AML-193 (cell line): Measurements from ENCODE around the gene PRELID3B.
"Not testable (repeated sequence)": the region's sequence is repeated elsewhere in the genome, so short reads cannot be mapped to it uniquely, and the experiment has no call there.

Experiments
- DNase-seq, 2 experiments: peaks; one replicate each; lab custom pipeline; 2025; lab: John Stamatoyannopoulos, UW

PRELID3B gene

GRCh38 chr20:59026904-59027740 is 15.5 kb downstream of the PRELID3B start:
- no peak for DNase-seq

DNA sequence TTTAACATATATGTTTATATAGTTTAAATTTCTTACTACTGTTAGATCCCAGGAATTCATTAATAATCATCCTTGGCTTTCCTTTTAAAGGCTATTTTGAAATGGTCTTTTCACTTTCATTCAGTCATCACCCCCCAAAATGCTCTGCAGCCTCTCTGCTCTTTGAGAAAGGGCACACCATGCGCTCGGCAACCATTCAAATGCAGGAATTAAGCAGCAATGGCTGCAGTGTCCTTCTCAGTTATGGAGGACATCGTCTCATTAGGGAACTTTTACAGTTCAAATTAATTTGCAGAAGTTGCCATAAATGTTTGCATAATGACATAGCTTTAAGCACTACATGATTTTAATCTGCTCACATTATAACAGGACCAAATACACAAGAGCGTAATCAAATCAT is 17.1 kb downstream of the PRELID3B start:
- no peak for DNase-seq

DNA sequence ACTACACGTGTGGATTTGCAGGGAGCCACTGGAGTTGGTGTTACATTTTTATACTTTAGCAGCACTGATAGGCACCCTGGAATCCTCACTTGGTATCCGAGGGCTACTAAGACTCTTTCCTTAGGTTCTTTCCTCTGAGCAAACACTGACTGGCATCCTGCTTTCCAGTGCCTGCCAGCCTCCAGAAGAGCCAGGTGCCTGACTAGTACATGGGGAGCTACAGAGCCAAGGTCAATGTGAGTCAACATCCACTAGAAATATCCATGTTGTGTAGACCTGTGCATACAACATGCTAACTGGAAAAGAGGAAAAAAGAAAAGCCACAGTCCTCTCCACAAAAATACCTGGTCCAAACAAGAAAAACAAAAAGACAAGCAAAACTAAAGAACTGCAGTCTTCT is 17.5 kb downstream of the PRELID3B start:
- no peak for DNase-seq

DNA sequence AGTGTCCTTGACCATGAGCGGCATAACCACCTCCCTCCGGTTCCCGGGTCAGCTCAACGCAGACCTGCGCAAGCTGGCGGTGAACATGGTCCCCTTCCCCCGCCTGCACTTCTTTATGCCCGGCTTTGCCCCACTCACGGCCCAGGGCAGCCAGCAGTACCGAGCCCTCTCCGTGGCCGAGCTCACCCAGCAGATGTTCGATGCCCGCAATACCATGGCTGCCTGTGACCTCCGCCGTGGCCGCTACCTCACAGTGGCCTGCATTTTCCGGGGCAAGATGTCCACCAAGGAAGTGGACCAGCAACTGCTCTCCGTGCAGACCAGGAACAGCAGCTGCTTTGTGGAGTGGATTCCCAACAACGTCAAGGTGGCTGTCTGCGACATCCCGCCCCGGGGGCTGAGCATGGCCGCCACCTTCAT is 18.5 kb downstream of the PRELID3B start:
- DNase-seq: no peak

DNA sequence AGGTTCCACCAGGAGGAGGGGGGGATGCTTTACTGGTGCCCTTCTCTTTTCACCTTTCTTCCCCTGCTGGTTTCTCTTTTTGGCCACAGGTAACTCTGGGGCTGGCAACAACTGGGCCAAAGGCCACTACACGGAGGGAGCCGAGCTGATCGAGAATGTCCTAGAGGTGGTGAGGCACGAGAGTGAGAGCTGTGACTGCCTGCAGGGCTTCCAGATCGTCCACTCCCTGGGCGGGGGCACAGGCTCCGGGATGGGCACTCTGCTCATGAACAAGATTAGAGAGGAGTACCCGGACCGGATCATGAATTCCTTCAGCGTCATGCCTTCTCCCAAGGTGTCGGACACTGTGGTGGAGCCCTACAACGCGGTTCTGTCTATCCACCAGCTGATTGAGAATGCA is 19.0 kb downstream of the PRELID3B start:
- no peak for DNase-seq

DNA sequence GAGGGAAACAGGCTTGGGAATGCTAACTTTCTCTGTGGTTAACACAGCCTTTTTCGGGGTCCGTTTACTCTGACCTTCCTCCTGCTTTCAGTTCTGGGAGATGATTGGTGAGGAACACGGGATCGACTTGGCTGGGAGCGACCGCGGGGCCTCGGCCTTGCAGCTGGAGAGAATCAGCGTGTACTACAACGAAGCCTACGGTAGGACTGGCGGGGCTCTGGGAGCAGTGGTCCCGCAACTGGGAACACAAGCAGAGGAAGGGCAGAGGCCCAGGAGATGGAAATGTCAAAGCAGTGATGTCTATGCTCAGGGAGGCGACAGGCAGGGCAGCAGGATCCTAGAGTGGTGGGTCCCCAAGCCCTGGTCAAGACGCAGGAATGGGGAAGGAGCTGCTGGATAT is 19.8 kb downstream of the PRELID3B start:
- DNase-seq: no peak

DNA sequence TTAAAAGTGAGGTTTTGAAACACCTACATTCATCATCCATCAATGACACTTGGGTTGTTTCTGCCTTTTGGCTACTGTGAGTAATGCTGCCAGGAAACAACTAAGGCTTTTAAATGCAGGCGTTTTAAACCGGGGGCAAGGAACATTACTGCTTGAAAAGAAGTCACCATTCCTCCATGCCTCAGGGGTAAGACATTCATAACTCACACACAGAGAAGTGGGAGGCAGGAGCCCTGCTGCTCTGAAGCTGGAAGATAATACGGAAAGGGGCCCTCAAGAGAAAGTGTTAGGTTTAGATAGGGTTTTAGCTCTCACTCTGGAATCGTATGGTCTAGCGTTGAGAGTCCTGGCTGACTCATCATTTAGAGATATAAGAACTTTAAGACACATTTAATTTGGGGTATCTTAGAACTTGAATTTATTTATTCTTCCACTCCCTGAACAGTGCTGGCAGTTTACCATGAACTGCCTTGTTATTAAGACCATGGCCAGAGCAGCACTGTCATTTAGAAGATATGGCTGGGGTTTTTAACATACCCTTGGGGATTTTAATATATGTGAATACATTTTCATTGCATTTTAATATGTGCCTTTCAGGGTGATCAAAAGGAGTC is 21.5 kb downstream of the PRELID3B start:
- no peak for DNase-seq

DNA sequence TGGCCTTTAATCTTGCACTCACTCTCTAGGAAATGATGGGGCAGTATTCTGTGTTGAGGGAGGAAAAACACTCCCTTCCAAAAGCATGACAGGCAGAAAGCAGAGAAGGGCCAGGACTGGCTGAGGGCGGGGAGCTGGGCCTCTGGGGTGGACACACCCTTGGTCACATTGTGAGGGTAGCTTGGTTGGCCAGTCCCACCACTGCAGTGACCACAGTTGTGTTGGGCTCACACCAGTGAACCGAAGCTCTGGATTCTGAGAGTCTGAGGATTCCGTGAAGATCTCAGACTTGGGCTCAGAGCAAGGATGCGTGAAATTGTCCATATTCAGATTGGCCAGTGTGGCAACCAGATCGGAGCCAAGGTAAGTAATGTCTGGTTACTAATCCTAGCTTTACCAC is 23.4 kb downstream of the PRELID3B start, which contains the start of gene TUBB1:
TUBB1 (plus strand) TSS at position 213 of the 400 bp plus-strand sequence; CDS start at position 307, 94 bp downstream.
- DNase-seq: no peak

DNA sequence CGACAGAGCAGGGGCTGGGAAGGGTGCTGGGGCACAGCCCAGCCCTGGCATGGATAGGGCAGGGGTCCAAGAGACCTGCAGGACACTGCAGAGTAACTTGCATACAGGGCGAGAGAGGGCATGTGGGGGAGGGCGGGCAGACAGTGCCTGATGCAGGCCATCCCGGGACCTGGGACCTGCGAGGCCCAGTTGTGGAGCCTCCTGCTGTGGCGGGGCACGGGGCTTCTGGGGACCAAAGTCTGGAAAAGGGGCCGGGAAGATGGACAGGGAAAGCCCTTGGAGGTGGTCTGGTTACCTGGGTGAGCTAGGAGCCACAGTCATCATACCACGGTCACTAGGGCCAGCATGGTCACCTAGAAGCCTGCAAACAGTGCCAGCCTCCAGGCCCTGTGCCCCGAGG is 23.8 kb downstream of the PRELID3B start:
- no peak for DNase-seq

DNA sequence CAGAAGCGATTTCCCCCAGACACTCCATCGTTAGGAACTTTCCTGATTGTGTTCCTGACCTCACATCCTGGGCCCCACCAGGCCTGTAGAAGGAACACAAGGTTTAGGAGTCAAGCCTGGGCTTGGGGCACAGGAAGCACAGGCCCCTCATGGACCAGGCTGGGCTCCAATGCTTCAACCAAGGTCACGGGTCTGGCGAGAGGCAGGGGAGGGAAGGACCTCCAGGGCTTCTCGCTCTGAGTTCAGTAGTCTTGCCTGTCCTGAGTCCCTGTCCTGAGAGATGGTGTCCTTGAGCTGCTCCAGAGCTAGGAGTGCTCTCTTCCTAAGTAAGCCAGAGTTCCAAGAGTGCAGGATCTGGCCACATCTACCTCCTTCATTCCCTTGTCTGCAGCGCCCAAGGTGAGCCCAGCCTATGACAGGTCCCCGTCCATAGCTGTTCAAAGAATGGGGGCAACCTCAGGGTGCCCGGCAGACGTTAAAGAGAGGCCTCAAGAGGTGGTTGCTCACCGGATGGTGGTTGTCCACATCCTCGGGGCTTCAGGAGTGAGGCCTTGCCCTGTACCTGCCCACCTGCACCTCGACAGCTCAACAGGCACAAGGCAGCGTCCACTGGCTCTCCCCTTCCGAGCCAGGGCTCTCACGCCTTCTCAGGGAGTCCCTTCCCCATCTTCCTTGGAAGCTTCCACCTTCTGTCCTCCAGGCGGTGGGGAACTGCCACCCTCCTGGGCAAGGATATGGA is 24.9 kb downstream of the PRELID3B start:
- no peak for DNase-seq

GRCh38 chr20:59016795-59017492 is 25.6 kb downstream of the PRELID3B start:
- no peak for DNase-seq

GRCh38 chr20:59015812-59016711 is 26.5 kb downstream of the PRELID3B start:
- DNase-seq: no peak

GRCh38 chr20:59015411-59015810 is 27.2 kb downstream of the PRELID3B start:
- DNase-seq: no peak

- DNase-seq: no peak
Measured at GRCh38 chr20:59014680-59015389, 27.8 kb downstream of the PRELID3B start.

DNA sequence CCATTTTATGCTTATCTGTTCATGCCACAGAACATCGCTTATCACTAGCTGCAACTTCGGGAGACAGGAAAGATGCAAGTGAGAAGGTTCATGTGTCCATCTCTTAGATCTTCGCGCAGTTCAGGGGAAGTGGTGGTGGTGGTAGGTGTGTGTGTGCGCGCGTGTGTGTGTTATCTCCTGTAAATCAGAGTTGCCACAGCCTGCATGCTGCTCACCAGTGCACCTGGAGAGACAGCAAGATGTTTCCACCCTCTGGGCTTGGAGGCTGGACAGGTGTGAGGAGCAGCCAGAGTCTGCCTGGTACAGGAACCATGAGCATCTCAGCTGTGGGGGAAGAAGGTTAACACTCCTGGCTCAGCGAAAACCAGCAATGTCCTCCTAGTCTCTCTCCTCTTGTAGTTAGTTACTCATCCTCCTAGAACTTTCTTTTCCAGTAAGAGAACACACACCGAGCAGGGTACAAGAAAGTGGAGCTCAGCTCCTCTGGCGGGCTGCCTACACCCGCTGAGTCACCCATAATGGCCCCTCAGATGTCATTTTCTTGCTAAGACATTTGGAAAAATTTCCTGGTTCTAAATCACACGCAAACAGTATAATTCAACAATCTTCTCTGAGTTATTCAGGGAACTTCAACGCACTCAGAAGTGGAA is 28.5 kb downstream of the PRELID3B start:
- DNase-seq: no peak

- no peak for DNase-seq
Measured at GRCh38 chr20:59013031-59013951, 29.3 kb downstream of the PRELID3B start.

DNA sequence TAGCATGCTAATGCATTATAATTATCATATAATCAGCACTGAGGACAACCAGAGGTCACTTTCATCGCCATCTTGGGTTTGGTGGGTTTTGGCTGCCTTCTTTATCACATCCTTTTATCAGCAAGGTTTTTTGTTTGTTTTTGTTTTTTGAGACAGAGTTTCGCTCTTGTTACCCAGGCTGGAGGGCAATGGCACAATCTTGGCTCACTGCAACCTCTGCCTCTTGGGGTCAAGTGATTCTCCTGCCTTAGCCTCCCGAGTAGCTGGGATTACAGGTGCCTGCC is 30.8 kb downstream of the PRELID3B start:
- not testable (repeated sequence) for DNase-seq

DNA sequence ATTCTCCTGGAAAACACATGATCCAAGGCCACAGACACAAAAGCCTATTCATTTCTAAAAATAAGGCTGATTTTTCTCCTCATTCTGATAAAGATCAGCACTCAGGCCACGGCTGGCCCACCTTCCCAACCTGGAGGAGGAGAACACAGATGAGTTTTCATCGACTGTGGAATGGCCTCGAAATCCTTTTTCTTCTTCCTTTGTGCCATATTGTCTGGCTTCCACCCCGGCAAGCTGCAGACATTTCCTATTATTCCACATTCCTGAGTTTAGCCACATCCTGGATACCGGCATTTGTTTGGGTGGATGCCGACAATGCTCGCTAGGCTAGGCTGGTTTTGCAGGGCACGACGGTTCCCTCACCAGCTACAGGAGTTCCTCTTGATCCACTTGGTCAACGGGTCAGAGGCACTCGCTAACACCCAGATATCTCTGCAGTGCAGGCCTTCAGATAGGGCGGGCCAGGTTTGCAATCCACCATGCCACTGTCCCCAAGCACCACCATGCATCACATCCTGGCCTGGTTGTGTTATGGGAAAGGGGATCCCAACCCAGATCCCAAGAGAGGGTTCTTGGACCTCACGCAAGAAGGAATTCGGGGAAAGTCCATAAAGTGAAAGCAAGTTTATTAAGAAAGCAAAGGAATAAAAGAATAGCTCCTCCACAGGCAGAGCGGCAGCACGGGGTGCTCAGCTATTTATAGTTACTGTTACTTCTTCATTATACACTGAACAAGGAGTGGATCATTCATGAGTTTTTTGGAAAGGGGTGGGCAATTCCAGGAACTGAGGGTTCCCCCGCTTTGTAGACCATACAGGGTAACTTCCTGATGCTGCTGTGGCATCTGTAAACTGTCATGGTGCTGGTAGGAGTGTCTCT is 31.4 kb downstream of the PRELID3B start:
- no peak for DNase-seq
